Retinal pigment epithelial cell (primary cell): ENCODE data around the gene TTC1.

Experiments
- DNase-seq: peaks from one replicate; pipeline ENCODE4 v3.0.0-alpha.2; 2010; ENCODE audit warnings: low read depth
- H3K4me3 ChIP-seq: 2 replicates; pipeline ENCODE4 v1.5.1; 2011; ENCODE audit warnings: mild to moderate bottlenecking, low read length, control low read depth, moderate library complexity
- CTCF ChIP-seq: conservative IDR thresholded peaks from 2 replicates; pipeline ENCODE4 v1.5.1; 2011; ENCODE audit warnings: low read depth, low read length, control low read depth, inconsistent platforms

Gene TTC1

GRCh38 chr5:159982421-159983173 is 26.3 kb upstream of the TTC1 start:
- no peak for DNase-seq
- H3K4me3 ChIP-seq, result no peak overlapping the region

GRCh38 chr5:159987031-159987674 is 21.8 kb upstream of the TTC1 start:
- peak; percentile 22 for DNase-seq
- peak; percentile 79 for TF ChIP-seq CTCF

More at GRCh38 chr5:159982421-159983173, 26.3 kb upstream of the TTC1 start:
- no peak for TF ChIP-seq CTCF

GRCh38 chr5:159990506-159990905 is 18.4 kb upstream of the TTC1 start:
- H3K4me3 ChIP-seq, result no peak overlapping the region
- TF ChIP-seq CTCF, result peak; percentile 11
- no peak for DNase-seq

More at GRCh38 chr5:159987031-159987674, 21.8 kb upstream of the TTC1 start:
- peak overlapping the region; percentile 49 for H3K4me3 ChIP-seq

- no peak for DNase-seq
- TF ChIP-seq CTCF, result no peak
- no peak overlapping the region for H3K4me3 ChIP-seq
Observed at GRCh38 chr5:159992566-159992965, 16.4 kb upstream of the TTC1 start.

- no peak for TF ChIP-seq CTCF
- H3K4me3 ChIP-seq, result no peak overlapping the region
- DNase-seq, result no peak
Observed at GRCh38 chr5:159993194-159993593, 15.7 kb upstream of the TTC1 start.

GRCh38 chr5:159995907-159996306 is 13.0 kb upstream of the TTC1 start:
- H3K4me3 ChIP-seq, result no peak overlapping the region
- no peak for TF ChIP-seq CTCF
- DNase-seq, result peak; percentile 47

GRCh38 chr5:160001457-160001856 is 7.5 kb upstream of the TTC1 start:
- no peak overlapping the region for H3K4me3 ChIP-seq
- TF ChIP-seq CTCF, result no peak
- DNase-seq, result no peak
